Measurements from ENCODE around the gene MBNL2. TPM values are rescaled to one million over a fixed set of nuclear protein-coding genes. Genes with fewer than 3 reads are reported as not detected.
"Not testable (repeated sequence)": the region's sequence is repeated elsewhere in the genome, so short reads cannot be mapped to it uniquely, and the experiment has no call there.

MBNL2 gene
- total RNA-seq, 1 experiment from 2014 or later, result 32.9 TPM

DNA sequence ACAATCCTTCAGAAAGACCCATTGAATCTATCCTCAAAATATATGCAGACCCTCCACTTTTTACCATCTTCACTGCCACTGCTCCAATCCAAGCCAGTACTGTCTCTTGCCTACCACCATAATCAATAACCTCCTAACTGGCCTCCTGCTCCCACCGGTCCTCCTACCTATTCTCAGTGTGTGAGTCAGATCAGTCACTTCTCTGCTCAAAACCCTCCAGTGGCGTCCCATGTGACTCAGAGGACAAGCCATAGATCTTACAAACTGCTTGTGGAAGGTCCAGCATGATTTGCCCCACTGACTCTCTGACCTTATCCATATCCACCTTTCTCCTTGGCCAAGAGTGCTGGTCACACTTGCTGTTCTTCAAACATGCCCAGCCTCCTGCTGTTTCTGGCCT lies 23.4 kb upstream of the MBNL2 start:
- H3K4me3 ChIP-seq, result no peak overlapping the region
- peaks cover 15% of the 10 kb centered on the region for H3K4me1 ChIP-seq
- no peaks in the 10 kb centered on the region for H3K36me3 ChIP-seq
- no peak for DNase-seq
- no peaks in the 10 kb centered on the region for H3K9me3 ChIP-seq (replicated peaks)
- no peak overlapping the region for H3K27ac ChIP-seq
- no peaks in the 10 kb centered on the region for H3K27me3 ChIP-seq

DNA sequence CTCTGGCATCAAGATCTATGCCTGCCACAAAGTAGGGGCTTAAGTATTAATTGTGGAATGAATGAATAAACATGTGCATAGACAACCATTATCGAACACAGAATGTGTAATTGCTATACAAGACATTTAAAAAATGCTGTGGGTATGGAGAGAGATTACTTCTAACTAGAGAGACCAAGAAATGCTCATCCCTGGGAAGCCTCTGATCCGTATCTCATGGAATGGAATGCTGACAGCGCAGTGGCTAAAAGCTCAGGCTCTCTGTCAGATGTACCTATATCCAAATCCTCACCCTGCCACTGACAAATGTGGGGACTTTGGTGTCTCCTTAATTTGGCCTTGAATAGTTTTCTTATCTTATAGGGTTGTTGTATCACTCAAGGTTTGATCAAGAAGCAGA lies 22.7 kb upstream of the MBNL2 start:
- H3K27ac ChIP-seq, result no peak overlapping the region
- no peak overlapping the region for H3K4me3 ChIP-seq
- H3K27me3 ChIP-seq, result no peaks in the 10 kb centered on the region
- H3K9me3 ChIP-seq (replicated peaks), result no peaks in the 10 kb centered on the region
- no peaks in the 10 kb centered on the region for H3K36me3 ChIP-seq
- no peak for DNase-seq
- peaks cover 8% of the 10 kb centered on the region for H3K4me1 ChIP-seq

DNA sequence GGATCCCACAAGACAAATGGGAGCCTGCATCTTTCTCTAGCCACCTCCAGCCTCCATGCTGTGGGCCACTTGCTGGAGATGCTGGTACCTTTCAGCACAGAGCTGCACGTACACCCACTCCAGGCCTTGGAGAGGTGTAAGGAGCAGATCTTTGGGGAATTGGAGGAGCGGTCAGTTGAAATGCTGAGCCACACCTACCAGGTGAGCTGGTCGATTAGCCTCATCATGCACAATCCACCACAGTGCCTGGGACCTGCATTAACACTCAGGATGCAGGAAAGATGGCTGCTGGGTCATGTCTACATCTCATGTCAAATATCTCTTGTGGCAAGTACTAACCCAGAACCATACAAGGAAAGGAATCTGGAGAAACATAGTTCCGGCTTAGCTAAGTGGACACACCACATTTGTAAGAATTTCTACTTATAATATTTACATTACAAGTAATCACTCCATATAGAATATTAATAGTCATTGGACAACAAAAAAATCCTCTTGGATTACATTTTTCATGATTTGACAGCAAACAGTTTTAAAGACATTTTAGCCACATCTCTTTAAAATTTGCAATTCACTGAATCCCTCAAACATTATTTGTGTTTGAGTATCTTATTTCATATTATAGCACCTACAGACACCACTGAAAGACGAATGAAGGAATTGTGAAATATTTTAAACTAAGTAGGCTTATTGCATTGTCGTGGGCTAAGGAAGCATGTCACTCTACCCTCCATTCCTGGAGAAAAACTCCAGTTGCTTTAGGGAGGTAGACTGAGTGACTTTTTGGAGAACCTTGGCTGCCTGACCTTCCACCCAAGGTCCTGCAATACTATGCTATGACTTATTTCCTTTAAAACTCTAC lies 21.8 kb upstream of the MBNL2 start:
- Histone ChIP-seq H3K4me3 (no peak overlapping the region), H3K9me3 (replicated peaks) (no peaks in the 10 kb centered on the region), H3K36me3 (no peaks in the 10 kb centered on the region), H3K27ac (no peak overlapping the region), H3K4me1 (peaks cover under 1% of the 10 kb centered on the region), H3K27me3 (no peaks in the 10 kb centered on the region)
- no peak for DNase-seq

DNA sequence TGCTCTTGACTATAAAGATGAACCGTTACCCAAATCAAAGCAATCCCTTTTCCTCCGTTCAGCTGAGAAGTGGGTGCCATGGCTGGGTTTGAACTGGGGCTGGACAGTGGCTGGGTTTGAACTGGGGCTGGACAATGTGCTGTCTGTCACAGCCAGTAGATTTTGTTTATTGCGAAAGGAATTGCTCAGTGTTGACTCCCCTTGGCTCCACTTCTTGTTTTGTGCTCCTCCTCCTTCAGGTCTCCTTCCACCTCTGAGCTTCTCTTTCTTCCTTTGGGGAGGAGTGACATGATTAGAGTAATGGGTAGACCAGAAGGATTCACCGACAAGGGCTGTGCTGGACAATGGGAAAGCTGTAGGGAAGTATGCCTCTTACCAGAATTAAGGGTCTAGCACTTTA lies 19.4 kb upstream of the MBNL2 start:
- no peaks in the 10 kb centered on the region for H3K27me3 ChIP-seq
- no peak for DNase-seq
- H3K9me3 ChIP-seq (replicated peaks), result peaks cover 4% of the 10 kb centered on the region; the same call in 1 of the 2 replicates
- no peaks in the 10 kb centered on the region for H3K36me3 ChIP-seq
- peaks cover 8% of the 10 kb centered on the region for H3K4me1 ChIP-seq
- H3K4me3 ChIP-seq, result no peak overlapping the region
- H3K27ac ChIP-seq, result no peak overlapping the region

DNA sequence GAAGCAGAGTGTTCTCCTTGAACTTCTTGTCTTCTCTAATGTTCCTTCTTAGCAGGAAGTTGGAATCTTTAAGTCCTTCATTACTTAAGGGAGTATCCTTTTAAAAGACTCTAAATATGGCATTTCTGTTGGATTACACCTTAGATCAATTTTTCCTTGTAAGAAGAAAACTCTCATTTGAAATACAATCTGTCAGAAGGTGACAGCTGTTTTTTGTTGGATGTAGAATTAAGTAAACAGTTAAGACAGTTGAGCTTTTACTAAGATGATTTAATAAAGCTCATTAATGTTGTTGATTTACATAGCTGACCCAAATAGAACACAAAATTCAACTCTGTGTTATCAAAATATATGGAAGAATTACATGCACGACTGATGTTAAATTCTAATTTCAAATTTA lies 16.7 kb upstream of the MBNL2 start:
- peaks cover 4% of the 10 kb centered on the region; the same call in 1 of the 2 replicates for H3K9me3 ChIP-seq (replicated peaks)
- H3K27me3 ChIP-seq, result no peaks in the 10 kb centered on the region
- no peak for DNase-seq
- no peak overlapping the region for H3K4me3 ChIP-seq
- peaks cover 16% of the 10 kb centered on the region for H3K4me1 ChIP-seq
- no peak overlapping the region for H3K27ac ChIP-seq
- no peaks in the 10 kb centered on the region for H3K36me3 ChIP-seq

DNA sequence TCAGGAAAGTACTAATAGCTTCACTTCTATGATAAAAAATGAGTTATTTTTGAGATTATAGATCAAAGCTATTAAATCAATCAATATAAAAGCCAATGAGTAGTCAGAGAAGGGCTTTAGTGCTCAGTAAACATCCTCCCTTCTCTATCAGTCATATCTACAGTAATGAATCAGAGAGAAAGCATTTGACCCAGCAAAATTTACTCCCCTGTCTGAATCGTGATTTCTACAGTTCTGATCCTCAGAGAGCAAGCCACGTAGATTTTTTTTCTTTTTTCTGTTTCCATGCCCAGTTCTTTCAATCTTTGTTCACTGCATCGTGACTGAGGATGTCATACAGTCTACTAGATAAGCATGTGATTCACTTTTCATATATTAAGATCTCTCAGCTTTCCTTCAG lies 16.2 kb upstream of the MBNL2 start:
- DNase-seq, result no peak
- Histone ChIP-seq H3K27me3 (no peaks in the 10 kb centered on the region), H3K36me3 (no peaks in the 10 kb centered on the region), H3K27ac (no peak overlapping the region), H3K4me1 (peaks cover 20% of the 10 kb centered on the region), H3K4me3 (no peak overlapping the region), H3K9me3 (replicated peaks) (peaks cover 4% of the 10 kb centered on the region; the same call in 1 of the 2 replicates)

DNA sequence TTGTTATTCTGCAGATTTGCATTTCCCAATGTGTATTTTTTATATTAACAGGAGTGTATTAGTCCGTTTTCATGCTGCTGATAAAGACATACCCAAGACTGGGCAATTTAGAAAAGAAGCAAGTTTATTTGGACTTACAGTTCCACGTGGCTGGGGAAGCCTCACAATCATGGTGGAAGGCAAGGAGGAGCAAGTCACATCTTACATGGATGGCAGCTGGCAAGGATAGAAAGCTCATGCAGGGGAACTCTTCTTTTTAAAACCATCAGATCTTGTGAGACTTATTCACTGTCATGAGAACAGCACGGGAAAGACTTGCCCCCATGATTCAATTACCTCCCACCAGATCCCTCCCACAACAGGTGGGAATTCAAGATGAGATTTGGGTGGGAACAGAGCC lies 14.9 kb upstream of the MBNL2 start:
- not testable (repeated sequence) for H3K4me3 ChIP-seq; H3K36me3 ChIP-seq; H3K9me3 ChIP-seq (replicated peaks); H3K27ac ChIP-seq; H3K27me3 ChIP-seq
- peaks cover 27% of the 10 kb centered on the region for H3K4me1 ChIP-seq
- peak; percentile 38 to 46 for DNase-seq

GRCh38 chr13:97211300-97211699 lies 10.8 kb upstream of the MBNL2 start:
- Histone ChIP-seq H3K4me1 (peaks cover 22% of the 10 kb centered on the region), H3K27me3 (no peaks in the 10 kb centered on the region), H3K27ac (no peak overlapping the region), H3K4me3 (no peak overlapping the region), H3K36me3 (no peaks in the 10 kb centered on the region), H3K9me3 (replicated peaks) (no peaks in the 10 kb centered on the region; the same call in 1 of the 2 replicates)
- DNase-seq, result no peak

GRCh38 chr13:97212004-97212403 lies 10.1 kb upstream of the MBNL2 start:
- H3K27me3 ChIP-seq, result no peaks in the 10 kb centered on the region
- H3K4me3 ChIP-seq, result no peak overlapping the region
- H3K36me3 ChIP-seq, result no peaks in the 10 kb centered on the region
- H3K9me3 ChIP-seq (replicated peaks), result no peaks in the 10 kb centered on the region; the same call in 1 of the 2 replicates
- no peak overlapping the region for H3K27ac ChIP-seq
- H3K4me1 ChIP-seq, result peaks cover 22% of the 10 kb centered on the region
- no peak for DNase-seq

DNA sequence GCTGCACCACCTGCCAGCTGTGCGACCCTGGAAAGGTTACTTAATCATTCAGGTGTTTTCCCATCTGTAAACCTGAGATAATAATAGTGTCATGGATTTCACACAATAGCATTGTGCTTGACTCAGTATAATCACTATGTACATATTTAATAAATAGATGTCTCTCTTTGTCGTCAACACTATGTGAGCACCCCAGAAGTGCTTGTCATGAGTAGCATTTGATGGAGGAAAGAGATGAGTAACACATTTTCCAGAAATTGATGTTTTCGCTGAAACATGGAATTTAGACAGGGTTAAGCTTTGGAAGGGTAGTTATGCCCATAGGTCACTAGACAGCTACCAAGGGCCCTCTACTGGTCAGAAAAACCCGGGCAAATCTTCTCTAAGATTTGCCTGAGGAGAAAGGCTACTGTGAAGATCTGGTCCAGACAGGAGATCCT lies 9.5 kb upstream of the MBNL2 start:
- peaks cover 20% of the 10 kb centered on the region for H3K4me1 ChIP-seq
- H3K27ac ChIP-seq, result no peak overlapping the region
- H3K27me3 ChIP-seq, result no peaks in the 10 kb centered on the region
- DNase-seq, result no peak
- no peaks in the 10 kb centered on the region for H3K36me3 ChIP-seq
- no peaks in the 10 kb centered on the region for H3K9me3 ChIP-seq (replicated peaks)
- H3K4me3 ChIP-seq, result no peak overlapping the region

DNA sequence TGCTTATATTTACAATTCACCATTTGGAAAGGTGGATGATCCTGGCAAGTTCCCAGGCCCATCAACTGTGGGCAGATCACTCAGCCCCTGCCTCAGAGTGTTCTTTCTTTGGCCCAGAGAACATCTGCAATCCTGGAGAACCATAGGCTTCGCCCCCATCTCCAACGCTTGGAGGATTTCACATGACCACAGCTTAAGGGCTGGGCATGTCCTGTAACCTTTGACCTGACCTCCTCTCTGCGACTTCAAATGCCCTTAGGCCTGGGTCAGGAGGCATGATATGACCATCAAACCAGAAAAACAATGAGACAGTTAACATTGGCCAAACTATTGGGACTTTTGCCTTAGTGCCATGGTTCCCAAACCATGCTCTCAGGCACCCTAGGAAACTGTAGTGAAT lies 7.2 kb upstream of the MBNL2 start:
- H3K27ac ChIP-seq, result no peak overlapping the region
- peaks cover 15% of the 10 kb centered on the region for H3K4me1 ChIP-seq
- no peak overlapping the region for H3K4me3 ChIP-seq
- no peaks in the 10 kb centered on the region for H3K27me3 ChIP-seq
- no peak for DNase-seq
- no peaks in the 10 kb centered on the region for H3K9me3 ChIP-seq (replicated peaks)
- H3K36me3 ChIP-seq, result no peaks in the 10 kb centered on the region

GRCh38 chr13:97215325-97215724 lies 6.8 kb upstream of the MBNL2 start:
- Histone ChIP-seq H3K9me3 (replicated peaks) (no peaks in the 10 kb centered on the region), H3K4me1 (peaks cover 11% of the 10 kb centered on the region), H3K4me3 (no peak overlapping the region), H3K36me3 (no peaks in the 10 kb centered on the region), H3K27ac (no peak overlapping the region), H3K27me3 (no peaks in the 10 kb centered on the region)
- no peak for DNase-seq

DNA sequence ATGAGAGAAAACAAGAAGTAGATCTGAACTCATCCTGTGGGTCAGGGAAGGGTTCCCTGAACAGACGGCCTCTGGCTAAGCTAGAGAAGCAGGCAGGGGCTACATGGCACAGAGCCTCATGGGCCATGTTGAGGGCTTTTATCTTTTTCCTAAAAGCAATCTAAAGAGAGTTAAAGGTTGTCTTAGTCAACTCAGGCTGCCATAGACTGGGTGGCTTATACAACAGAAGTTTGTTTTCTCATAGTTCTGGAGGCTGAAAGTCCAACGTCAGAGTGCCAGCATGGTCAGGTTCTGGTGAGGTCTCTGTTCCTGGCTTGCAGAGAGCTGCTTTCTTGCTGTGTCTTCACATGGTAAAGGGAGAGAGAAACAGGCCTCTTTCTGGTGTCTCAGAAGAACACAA lies 2.9 kb upstream of the MBNL2 start:
- Histone ChIP-seq H3K27me3 (no peaks in the 10 kb centered on the region), H3K4me3 (no peak overlapping the region), H3K9me3 (replicated peaks) (no peaks in the 10 kb centered on the region), H3K27ac (no peak overlapping the region), H3K36me3 (no peaks in the 10 kb centered on the region), H3K4me1 (peaks cover 9% of the 10 kb centered on the region; the same call in 1 of the 2 replicates)
- no peak for DNase-seq

DNA sequence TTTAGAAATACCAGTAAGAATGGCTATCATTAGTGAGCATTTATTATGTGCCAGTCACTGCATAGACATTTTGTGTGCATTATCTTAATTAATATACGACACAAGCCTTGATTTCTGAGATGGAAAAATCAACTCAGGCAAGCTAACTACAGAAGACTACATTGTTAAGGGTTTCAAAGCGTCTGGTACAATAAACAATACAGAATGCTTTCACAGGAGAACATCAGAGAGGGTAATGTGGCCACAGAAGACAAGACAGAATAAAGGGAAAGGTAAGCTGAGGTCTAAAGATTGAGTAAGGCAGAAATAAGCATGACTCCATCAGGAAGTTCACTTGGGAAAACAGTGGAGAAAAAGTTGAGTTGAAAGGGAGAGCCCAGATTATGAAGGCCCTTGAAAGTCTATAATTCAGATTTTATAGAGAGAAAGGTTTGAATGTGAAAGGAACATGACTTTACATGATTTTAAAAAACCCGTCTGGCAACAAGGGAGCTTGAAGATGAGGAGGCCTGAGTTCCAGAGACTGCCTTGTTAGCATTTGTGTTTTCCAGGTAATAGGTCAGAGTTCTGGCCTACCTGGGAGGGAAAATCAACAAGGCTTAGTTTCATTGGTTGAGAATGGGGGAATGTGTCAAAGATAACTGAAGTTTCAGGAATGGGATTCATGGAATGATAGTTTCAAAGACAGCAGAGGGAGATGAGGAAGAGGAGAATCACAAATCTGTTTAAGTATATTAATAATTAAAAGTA lies 1.8 kb upstream of the MBNL2 start:
- Histone ChIP-seq H3K27ac (no peak overlapping the region), H3K27me3 (no peaks in the 10 kb centered on the region), H3K36me3 (no peaks in the 10 kb centered on the region), H3K9me3 (replicated peaks) (no peaks in the 10 kb centered on the region), H3K4me3 (no peak overlapping the region), H3K4me1 (peaks cover 17% of the 10 kb centered on the region)
- no peak for DNase-seq

DNA sequence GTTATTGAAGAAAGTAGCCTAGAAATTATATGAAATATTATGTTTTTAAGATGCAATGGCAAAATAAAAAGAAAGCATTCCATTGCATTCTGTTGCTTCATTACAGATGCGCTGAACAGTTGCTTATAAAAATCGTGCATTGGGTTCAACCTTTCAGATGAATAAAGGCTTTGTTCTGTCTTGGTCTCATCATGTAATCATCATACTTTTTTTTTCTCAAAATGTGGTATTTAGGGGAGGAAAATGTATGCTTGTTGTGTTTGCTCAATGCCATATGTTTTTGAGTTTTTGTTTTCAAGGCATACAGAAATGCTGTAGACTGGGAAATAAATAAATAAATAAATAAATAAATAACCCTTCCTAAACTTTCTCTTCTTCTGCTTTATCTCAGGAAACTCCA lies 1.1 kb upstream of the MBNL2 start:
- peak overlapping the region; percentile 85; the same call in 1 of the 2 replicates for H3K27ac ChIP-seq
- H3K36me3 ChIP-seq, result no peaks in the 10 kb centered on the region
- H3K9me3 ChIP-seq (replicated peaks), result no peaks in the 10 kb centered on the region
- peak overlapping the region; percentile 67 for H3K4me3 ChIP-seq
- peaks cover 18% of the 10 kb centered on the region for H3K4me1 ChIP-seq
- no peaks in the 10 kb centered on the region for H3K27me3 ChIP-seq
- DNase-seq, result no peak

Measured in SJCRH30 (cell line).